Measurements from ENCODE around the gene CTDP1.
"Not testable (repeated sequence)": the region's sequence is repeated elsewhere in the genome, so short reads cannot be mapped to it uniquely, and the experiment has no call there.

CTDP1 gene

GRCh38 chr18:79748321-79749180, 68.9 kb downstream of the CTDP1 start:
- no peak for DNase-seq

GRCh38 chr18:79749251-79750191, 69.9 kb downstream of the CTDP1 start:
- no peak for DNase-seq

- DNase-seq: no peak
These were observed 71.5 kb downstream of the CTDP1 start for GRCh38 chr18:79750980-79751571.

GRCh38 chr18:79751918-79752578, 72.4 kb downstream of the CTDP1 start:
- DNase-seq: not testable (repeated sequence)

- DNase-seq: not testable (repeated sequence)
These were observed 73.3 kb downstream of the CTDP1 start for GRCh38 chr18:79752946-79753345.

GRCh38 chr18:79753391-79753851, 73.8 kb downstream of the CTDP1 start:
- DNase-seq: no peak

GRCh38 chr18:79754022-79754761, 74.6 kb downstream of the CTDP1 start:
- no peak for DNase-seq

- no peak for DNase-seq
These were observed 75.3 kb downstream of the CTDP1 start for GRCh38 chr18:79754831-79755351.

GRCh38 chr18:79755496-79756142, 76.0 kb downstream of the CTDP1 start:
- no peak for DNase-seq

GRCh38 chr18:79756143-79756500, 76.5 kb downstream of the CTDP1 start:
- no peak for DNase-seq

- DNase-seq: no peak
These were observed 77.2 kb downstream of the CTDP1 start for GRCh38 chr18:79756826-79757225.

- DNase-seq: no peak
These were observed 80.7 kb downstream of the CTDP1 start for GRCh38 chr18:79760348-79760747.

GRCh38 chr18:79760881-79761280, 81.3 kb downstream of the CTDP1 start:
- DNase-seq: no peak

GRCh38 chr18:79763407-79763806, 83.8 kb downstream of the CTDP1 start:
- no peak for DNase-seq

- no peak for DNase-seq
These were observed 84.5 kb downstream of the CTDP1 start for GRCh38 chr18:79764131-79764530.

GRCh38 chr18:79765491-79766245, 86.1 kb downstream of the CTDP1 start:
- no peak for DNase-seq

GRCh38 chr18:79766308-79766707, 86.7 kb downstream of the CTDP1 start:
- DNase-seq: no peak

- DNase-seq: no peak
These were observed 89.1 kb downstream of the CTDP1 start for GRCh38 chr18:79768745-79769144.

GRCh38 chr18:79769698-79770500, 90.3 kb downstream of the CTDP1 start:
- no peak for DNase-seq

GRCh38 chr18:79770501-79770815, 90.9 kb downstream of the CTDP1 start:
- DNase-seq: no peak

Measured in OCI-M1 (cell line).